GM12892 (cell line): ENCODE measurements around the gene GTF2F2.

Experiments used
- POLR2A ChIP-seq: IDR thresholded peaks from 2 replicates; pipeline ENCODE4 v1.6.1; 2011; ENCODE audit warnings: low read depth, low read length, control low read depth
- POLR2AphosphoS5 ChIP-seq: IDR thresholded peaks from 2 replicates; pipeline ENCODE4 v1.6.1; 2011; ENCODE audit warnings: low read depth, low read length, control low read depth
- TAF1 ChIP-seq: IDR thresholded peaks from 2 replicates; pipeline ENCODE4 v1.6.1; 2011; ENCODE audit warnings: low read depth, mild to moderate bottlenecking, control low read depth, low read length, borderline replicate concordance

GRCh38 chr13:45257638-45258333 lies 137.5 kb downstream of the GTF2F2 start:
- TF ChIP-seq POLR2A: no peak
- no peak for TF ChIP-seq POLR2AphosphoS5
- no peak for TF ChIP-seq TAF1
